ENCODE measurements around the gene OR2AK2.

DNA sequence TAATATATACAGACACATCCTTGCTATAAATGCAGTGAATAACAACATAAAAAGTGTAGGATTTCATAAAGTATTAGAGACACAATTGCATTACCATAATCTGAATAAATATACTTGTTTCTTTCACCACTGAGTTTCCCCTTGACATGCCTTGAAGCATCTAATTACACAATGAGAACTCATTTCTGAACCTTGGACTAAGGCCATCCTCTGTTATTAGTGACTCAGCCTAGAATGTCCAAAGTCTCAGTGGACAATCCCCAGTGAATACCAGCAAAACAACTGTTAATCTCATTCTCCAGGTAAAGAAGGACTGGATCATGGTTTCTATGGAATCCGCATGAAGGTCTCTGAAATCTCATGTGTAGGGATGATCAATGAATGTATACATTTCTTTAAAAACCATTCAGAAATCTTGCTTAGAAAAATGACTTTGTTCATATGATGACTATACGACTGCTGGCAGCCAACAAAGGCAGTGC is 48.2 kb downstream of the OR2AK2 start, which contains the start of gene OR2L5:
- TF ChIP-seq EZH2phosphoT487 (IDR thresholded peaks at IDR 0.05; ENCODE audit: unreplicated experiment) (no peak), EZH2 (IDR thresholded peaks at IDR 0.05; ENCODE audit: low read depth, unreplicated experiment) (no peak)
